HAP-1 (cell line): Measurements from ENCODE around the gene ABHD12.

ENCODE experiments used
- DNase-seq, 2 experiments: peaks; one replicate each; pipeline ENCODE4 v3.0.0-alpha.2; 2016 to 2020; ENCODE audit warnings: low spot score in 2 of 2
- H3K27me3 ChIP-seq: fragments of 250-450 bp; sonication (Bioruptor Pico); 2 replicates; pipeline ENCODE4 v1.5.1; 2020; ENCODE audit warnings: low read depth, mild to moderate bottlenecking, moderate library complexity
- H3K36me3 ChIP-seq: fragments of 250-450 bp; sonication (Bioruptor Pico); replicated peaks from 2 replicates; pipeline ENCODE4 v1.5.1; 2020; ENCODE audit warnings: mild to moderate bottlenecking
- H3K4me1 ChIP-seq: fragments of 250-450 bp; sonication (Bioruptor Pico); 2 replicates; pipeline ENCODE4 v1.5.1; 2020; ENCODE audit warnings: mild to moderate bottlenecking
- H3K4me3 ChIP-seq: fragments of 250-450 bp; sonication (Bioruptor Pico); 2 replicates; pipeline ENCODE4 v1.5.1; 2020; ENCODE audit warnings: mild to moderate bottlenecking, moderate library complexity
- H3K9me3 ChIP-seq: fragments of 250-450 bp; sonication (Bioruptor Pico); 2 replicates; pipeline ENCODE4 v1.5.1; 2020; ENCODE audit warnings: mild to moderate bottlenecking, moderate library complexity
- in situ Hi-C: fragments of 300-500 bp; cut with MboI; formaldehyde crosslinking; loops from 3 replicates; pipeline ENCODE4 v1.14.3; 2020; ENCODE audit warnings: low sequenced_read_pairs, inconsistent platforms, mixed read lengths

Gene ABHD12

DNA sequence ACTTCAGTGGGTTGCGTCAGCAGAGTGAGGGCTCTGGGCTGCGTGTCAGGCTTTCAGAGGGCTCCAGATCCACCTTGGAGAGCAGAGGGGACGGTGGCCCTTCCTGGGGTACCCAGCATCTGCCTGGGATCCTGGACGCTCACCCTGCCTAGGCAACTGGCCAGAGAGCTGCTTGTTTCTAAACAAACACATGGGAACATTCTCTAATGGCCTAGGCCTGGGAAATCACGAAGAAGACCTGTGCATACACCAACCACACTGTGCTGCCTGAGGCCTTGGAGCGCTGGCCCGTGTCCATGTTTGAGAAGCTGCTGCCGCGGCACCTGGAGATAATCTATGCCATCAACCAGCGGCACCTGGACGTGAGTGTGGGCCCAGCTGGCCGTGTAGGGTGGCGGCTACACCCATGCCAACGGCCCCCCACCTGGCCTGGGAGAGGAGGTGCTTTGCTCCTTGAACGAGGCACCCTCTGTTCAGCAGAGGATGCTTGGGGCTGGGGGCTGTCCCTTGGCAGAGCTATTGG, 110.5 kb downstream of the ABHD12 start:
- Histone ChIP-seq H3K36me3 (peaks cover 33% of the 10 kb centered on the region), H3K4me3 (no peak overlapping the region), H3K27me3 (no peaks in the 10 kb centered on the region), H3K4me1 (no peaks in the 10 kb centered on the region), H3K9me3 (no peaks in the 10 kb centered on the region)
- no peak for DNase-seq
- in situ Hi-C loops = no loop called here

GRCh38 chr20:25279403-25279802, 111.2 kb downstream of the ABHD12 start:
- H3K4me1 ChIP-seq = no peaks in the 10 kb centered on the region
- no peak for DNase-seq
- in situ Hi-C loops = no loop called here
- H3K9me3 ChIP-seq = no peaks in the 10 kb centered on the region
- H3K4me3 ChIP-seq = no peak overlapping the region
- no peaks in the 10 kb centered on the region for H3K27me3 ChIP-seq
- H3K36me3 ChIP-seq = peaks cover 31% of the 10 kb centered on the region

GRCh38 chr20:25278636-25279361, 111.8 kb downstream of the ABHD12 start:
- Histone ChIP-seq H3K4me3 (no peak overlapping the region), H3K4me1 (no peaks in the 10 kb centered on the region), H3K36me3 (peaks cover 25% of the 10 kb centered on the region), H3K27me3 (no peaks in the 10 kb centered on the region), H3K9me3 (no peaks in the 10 kb centered on the region)
- DNase-seq = peak in 1 of 2 experiments; percentile 4
- in situ Hi-C loops = no loop called here

- Histone ChIP-seq H3K4me3 (no peak overlapping the region), H3K4me1 (no peaks in the 10 kb centered on the region), H3K27me3 (no peaks in the 10 kb centered on the region), H3K9me3 (no peaks in the 10 kb centered on the region), H3K36me3 (peaks cover 21% of the 10 kb centered on the region)
- in situ Hi-C loops = no loop called here
- peak in 1 of 2 experiments; percentile 6 for DNase-seq
Measured at GRCh38 chr20:25277941-25278521, 112.6 kb downstream of the ABHD12 start.

DNA sequence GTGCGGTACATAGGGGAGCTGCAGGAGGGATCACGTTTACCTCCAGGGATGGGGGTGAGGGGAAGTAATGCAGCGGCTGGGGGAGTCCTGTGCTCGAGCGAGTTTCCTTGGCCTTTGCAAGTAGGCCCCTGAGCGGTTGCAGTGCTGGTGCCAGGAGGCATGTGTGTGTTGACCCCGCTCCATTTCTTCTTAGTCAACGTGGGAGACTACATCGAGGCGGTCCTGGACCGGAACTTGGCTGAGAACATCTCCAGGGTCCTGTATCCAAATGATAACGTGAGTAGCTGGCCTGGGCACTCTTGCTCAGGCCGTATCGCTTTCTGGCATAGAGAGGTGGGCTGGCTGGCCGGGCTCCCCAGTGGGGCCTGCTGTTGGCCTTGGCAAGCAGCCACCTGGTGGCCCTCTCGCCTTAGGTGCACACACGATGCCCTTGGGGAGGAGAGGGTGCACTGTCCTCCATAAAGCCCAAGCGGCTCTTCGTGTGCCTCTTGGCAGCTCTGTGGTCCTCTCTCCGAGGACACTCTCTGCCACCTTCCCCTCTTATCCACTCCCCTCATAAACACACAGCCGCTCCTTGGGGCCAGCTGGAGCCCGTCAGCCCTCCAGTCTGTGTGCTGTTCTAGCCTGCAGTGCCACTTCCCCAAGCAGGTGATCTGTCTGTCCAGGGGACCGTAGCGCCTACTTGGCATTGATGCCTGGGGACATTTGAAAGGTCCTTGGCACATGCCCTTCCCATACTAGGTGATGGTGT, 113.4 kb downstream of the ABHD12 start:
- Histone ChIP-seq H3K36me3 (peaks cover 25% of the 10 kb centered on the region), H3K27me3 (no peaks in the 10 kb centered on the region), H3K9me3 (no peaks in the 10 kb centered on the region), H3K4me1 (no peaks in the 10 kb centered on the region), H3K4me3 (no peak overlapping the region)
- no peak for DNase-seq
- in situ Hi-C loops = no loop called here

GRCh38 chr20:25276533-25277050, 114.0 kb downstream of the ABHD12 start:
- H3K27me3 ChIP-seq = no peaks in the 10 kb centered on the region
- H3K9me3 ChIP-seq = no peaks in the 10 kb centered on the region
- no peak overlapping the region for H3K4me3 ChIP-seq
- peak in 1 of 2 experiments; percentile 6 for DNase-seq
- H3K4me1 ChIP-seq = no peaks in the 10 kb centered on the region
- H3K36me3 ChIP-seq = peaks cover 30% of the 10 kb centered on the region
- in situ Hi-C loops = no loop called here

- no peak for DNase-seq
- in situ Hi-C loops = no loop called here
- Histone ChIP-seq H3K4me1 (no peaks in the 10 kb centered on the region), H3K4me3 (no peak overlapping the region), H3K36me3 (peaks cover 31% of the 10 kb centered on the region), H3K9me3 (no peaks in the 10 kb centered on the region), H3K27me3 (no peaks in the 10 kb centered on the region)
Measured at GRCh38 chr20:25275813-25276532, 114.7 kb downstream of the ABHD12 start.

DNA sequence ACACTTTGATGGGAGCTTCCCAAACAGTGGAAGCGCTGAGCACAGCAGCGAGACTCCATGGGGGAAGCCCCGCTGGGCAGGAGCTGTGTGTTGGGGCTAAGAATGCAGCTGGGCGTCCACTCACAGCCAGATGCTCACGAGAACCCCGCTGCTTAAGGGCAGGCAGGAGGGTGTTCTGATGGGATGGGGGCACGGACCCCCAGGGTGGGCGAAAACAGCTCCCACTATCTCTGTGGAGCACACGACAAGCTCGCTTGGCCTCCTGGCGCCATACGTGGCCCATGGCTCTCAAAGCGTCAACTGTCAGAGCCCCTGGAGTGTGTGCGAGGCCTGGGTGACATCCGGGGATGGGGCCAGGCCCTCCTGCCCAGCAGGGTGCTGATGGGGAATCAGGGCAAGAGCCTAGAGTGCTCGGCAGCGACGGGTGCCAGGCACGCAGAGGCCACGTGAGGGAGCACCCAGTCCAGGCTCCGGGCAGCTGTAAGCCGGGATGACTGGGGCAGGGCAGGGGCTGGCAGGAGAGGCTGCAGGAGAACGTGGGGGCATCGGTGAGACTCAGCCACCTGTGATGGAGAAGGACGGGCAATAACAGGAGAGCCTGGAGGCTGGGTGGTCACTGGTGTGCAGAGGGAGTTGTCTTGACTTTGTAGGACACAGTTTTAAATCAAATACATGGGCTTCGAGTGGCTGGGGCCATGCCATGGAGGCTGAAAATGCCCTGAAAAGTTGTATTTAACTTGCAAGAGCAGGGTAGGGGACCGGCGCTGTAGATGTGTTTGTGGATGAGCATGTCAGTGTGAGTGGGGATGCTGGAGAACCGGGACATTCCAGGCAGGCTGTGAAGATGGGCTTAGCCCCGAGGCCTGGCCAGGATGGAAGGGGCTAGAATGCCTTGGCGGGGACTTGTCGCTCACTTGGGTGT, 115.5 kb downstream of the ABHD12 start:
- H3K36me3 ChIP-seq = peaks cover 30% of the 10 kb centered on the region
- in situ Hi-C loops = no loop called here
- no peak overlapping the region for H3K4me3 ChIP-seq
- no peak for DNase-seq
- no peaks in the 10 kb centered on the region for H3K27me3 ChIP-seq
- H3K4me1 ChIP-seq = no peaks in the 10 kb centered on the region
- no peaks in the 10 kb centered on the region for H3K9me3 ChIP-seq

GRCh38 chr20:25274481-25274880, 116.2 kb downstream of the ABHD12 start:
- no peak overlapping the region for H3K4me3 ChIP-seq
- no peaks in the 10 kb centered on the region for H3K4me1 ChIP-seq
- no peaks in the 10 kb centered on the region for H3K9me3 ChIP-seq
- in situ Hi-C loops = no loop called here
- DNase-seq = no peak
- peaks cover 23% of the 10 kb centered on the region for H3K36me3 ChIP-seq
- H3K27me3 ChIP-seq = no peaks in the 10 kb centered on the region

- peaks cover 22% of the 10 kb centered on the region for H3K36me3 ChIP-seq
Measured at GRCh38 chr20:25273541-25274358, 116.9 kb downstream of the ABHD12 start.

DNA sequence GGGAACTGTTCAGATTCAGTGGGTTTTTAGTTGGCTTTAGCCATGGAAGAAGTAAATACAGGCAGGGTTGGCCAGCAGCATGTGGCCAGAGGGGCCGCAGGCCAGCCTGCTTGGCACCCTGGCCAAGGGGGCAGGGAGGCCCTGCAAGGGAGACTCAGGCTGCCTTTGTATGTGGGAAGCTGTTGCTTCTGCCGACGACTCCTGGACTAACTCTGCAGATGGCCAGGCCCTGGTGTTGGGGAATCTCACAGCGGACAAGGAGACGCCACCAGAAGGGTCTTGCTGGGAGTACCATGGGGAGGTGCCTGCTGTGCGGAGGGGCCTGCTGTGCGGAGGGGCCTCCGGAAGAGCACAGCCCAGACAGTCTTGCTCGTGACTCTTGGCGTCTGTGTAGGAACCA, 117.6 kb downstream of the ABHD12 start:
- Histone ChIP-seq H3K27me3 (no peaks in the 10 kb centered on the region), H3K9me3 (no peaks in the 10 kb centered on the region), H3K36me3 (peaks cover 22% of the 10 kb centered on the region), H3K4me1 (no peaks in the 10 kb centered on the region), H3K4me3 (no peak overlapping the region)
- DNase-seq = no peak
- in situ Hi-C loops = no loop called here

More at GRCh38 chr20:25273541-25274358, 116.9 kb downstream of the ABHD12 start:
- no peaks in the 10 kb centered on the region for H3K9me3 ChIP-seq
- no peaks in the 10 kb centered on the region for H3K4me1 ChIP-seq
- H3K27me3 ChIP-seq = no peaks in the 10 kb centered on the region
- no peak for DNase-seq
- in situ Hi-C loops = no loop called here
- H3K4me3 ChIP-seq = no peak overlapping the region
